ENCODE results near the gene ONECUT3.
"Not testable (repeated sequence)": the region's sequence is repeated elsewhere in the genome, so short reads cannot be mapped to it uniquely, and the experiment has no call there.

The ONECUT3 gene

GRCh38 chr19:1755467-1756171, 2.3 kb downstream of the ONECUT3 start:
- no peak for DNase-seq (ENCODE audit: low spot score)

GRCh38 chr19:1756264-1756663, 3.0 kb downstream of the ONECUT3 start:
- no peak for DNase-seq (ENCODE audit: low spot score)

GRCh38 chr19:1756705-1757465, 3.6 kb downstream of the ONECUT3 start:
- no peak for DNase-seq (ENCODE audit: low spot score)

- no peak for DNase-seq (ENCODE audit: low spot score)
These were observed 4.3 kb downstream of the ONECUT3 start for GRCh38 chr19:1757468-1758230.

DNA sequence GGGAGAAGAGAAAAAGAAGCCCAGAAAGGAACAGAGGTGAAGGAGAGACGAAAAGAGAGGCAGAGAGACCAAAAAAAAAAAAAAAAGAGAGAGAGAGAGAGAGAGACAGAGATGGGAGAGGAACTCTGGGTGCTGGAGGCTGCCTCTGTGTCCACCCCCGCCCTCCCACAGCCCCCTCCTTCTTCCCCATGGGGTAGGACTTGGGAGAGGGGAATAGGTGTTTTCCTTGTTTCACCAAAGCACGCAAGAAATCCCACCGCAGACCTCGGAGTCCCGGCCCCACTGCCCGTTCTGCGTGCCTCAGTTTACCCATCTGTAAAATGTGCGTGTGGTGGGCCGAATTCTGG, 4.9 kb downstream of the ONECUT3 start:
- no peak for DNase-seq (ENCODE audit: low spot score)

- DNase-seq (ENCODE audit: low spot score), result no peak
These were observed 5.9 kb downstream of the ONECUT3 start for GRCh38 chr19:1758959-1759903.

DNA sequence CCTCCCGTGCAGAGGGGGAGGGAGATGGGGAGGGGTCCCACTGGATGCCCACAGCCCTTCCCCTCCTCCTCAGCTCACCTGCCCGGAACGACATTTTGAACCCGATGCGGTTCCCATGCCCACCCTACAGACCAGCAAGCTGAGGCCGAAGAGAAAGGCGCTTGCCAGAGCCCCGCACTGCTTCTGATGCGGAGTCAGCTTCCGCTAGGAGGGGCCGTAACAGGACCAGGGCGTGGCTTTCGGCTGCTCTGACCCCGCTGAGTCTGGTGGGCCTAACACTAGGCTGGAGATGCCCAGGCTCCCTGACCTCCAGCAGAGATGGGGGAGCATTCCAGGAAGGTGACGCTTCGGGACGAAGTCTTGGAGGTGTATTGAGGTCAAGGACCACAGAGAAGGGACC, 6.7 kb downstream of the ONECUT3 start:
- no peak for DNase-seq (ENCODE audit: low spot score)

DNA sequence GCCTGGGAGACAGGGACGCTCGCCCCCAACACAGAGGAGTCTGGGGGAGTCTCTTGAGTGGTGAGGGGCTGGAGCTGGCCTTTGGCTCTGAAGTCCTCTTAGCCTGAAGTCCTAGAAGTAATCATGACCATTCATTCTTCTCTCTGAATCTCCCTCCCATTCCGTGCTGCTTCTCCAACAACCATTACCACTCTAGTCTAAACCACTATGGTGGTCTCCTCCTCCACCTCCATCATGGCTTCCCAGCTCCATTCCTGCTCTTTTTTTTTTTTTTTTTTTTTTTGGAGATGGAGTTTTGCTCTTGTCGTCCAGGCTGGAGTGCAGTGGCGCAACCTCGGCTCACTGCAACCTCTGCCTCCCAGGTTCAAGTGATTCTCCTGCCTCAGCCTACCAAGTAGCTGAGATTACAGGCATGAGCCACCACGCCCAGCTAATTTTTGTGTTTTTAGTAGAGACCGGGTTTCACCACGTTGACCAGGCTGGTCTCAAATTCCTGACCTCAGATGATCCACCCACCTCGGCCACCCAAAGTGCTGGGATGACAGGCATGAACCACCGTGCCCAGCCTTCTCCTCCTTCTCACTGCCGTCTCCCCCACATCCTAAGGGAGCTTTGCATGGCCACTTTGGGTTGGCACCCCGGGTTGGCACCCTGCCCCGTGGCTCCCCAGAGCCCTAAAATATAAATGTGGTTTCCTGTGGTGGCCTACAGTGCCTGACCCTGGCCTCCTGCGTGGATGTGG, 7.7 kb downstream of the ONECUT3 start:
- DNase-seq (ENCODE audit: low spot score), result not testable (repeated sequence)

DNA sequence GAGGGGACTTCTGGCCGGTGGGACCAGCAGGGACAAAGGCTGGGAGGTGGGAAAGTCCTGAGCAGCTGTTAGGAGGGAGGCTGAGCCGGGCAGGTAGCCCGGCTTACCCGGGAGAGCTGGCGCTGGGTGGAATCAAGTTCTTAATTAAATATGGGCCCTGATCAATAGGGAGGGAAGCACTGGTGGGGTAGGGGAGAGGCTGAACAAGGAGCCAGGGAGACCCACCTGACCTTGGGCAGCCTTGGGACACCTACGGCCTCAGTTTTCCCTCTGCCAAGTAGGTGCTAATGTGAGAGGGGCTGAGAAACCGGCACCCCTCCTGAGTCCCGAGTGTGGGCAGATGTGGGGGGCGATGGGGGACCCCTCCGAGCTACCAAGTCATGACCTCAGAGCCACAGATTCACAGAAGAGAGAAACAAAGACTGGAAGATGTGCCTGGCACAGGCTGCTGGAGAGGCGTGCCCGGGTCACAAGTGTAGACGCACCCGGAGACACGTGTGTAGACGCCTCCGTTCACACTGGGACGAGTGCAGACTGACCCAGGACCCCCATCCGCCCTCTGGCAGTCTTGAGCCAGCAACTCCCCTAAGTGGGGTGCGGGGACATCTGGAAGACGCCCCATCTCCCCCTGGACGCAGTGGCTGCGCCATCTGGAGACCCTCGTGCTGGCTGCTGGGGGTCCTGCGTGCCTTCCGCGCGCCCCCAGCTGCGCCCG, 8.4 kb downstream of the ONECUT3 start:
- no peak for DNase-seq (ENCODE audit: low spot score)

DNA sequence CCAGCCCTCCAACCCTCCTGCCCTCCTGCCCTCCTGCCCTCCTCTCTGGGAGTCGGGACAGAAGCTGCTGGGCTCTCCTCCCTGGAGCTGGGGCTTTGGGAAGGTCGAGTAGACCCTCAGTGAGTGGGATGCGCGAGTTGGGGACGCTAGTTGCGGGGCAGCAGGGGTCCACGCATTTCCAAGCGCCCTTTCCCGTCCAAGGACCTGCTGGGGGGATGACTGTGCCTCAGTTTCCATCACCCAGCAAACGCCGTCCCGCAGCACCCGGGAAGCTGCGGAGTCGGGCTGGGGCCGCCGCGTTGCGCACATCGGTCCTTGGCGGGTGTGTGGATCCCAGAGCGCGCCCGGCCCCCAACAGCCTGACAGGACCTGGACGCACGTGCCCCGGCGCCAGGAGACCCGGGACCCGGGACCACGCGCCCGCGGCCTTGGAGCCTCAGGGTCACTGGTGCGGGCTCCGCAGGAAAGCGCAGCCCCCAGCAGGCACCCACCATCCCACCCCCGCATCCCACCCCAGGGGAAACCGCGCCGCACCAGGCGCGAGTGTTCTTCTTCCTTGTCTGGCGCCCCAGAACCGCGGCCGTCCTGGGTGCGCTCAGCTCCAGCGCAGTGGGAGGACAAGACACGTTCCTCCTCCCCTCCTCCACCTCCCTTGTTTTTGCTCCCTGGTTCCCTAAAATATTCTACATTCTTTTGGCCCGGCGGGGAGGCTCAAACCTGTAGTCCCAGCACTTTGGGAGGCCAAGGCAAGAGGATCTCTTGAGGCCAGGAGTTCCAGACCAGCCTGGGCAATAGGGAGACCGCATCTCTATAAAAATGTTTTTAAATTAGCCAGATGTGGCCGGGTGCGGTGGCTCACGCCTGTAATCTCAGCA, 9.2 kb downstream of the ONECUT3 start:
- no peak for DNase-seq (ENCODE audit: low spot score)

- no peak for DNase-seq (ENCODE audit: low spot score)
These were observed 10.6 kb downstream of the ONECUT3 start for GRCh38 chr19:1763648-1764639.

- no peak for DNase-seq (ENCODE audit: low spot score)
These were observed 11.4 kb downstream of the ONECUT3 start for GRCh38 chr19:1764729-1765128.

DNA sequence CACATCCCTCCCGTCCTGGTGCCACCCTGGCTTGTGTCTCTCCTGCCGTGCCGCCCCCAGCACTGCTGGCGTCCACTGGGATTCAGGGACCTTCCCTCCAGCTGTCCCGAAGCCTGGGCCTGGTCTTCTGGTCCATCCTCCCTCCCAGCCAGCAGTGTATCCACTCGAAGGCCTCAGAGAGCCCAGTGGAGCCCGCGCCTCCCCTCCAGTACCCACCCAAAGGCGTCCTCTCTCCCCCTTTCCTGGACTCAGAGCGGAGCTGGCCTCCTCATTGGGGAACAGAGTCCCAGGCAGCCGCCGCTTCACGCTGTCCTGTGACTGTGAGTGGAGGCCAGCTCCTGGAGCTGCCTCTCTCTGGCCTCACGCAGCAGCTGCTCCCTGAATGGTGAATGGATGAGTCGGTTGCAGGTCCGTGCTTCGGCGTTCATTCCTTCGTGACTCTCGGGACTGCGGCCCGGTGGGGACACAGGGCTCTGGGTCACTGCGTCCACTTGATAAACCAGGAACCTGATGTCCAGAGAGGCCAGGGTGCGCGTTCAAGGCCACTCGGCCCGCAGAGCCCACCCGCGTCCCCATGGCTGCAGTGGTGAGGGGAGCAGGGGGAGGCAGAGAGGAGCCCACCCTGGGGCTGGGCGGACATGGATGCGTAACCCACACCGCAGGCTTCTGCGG, 12.1 kb downstream of the ONECUT3 start:
- no peak for DNase-seq (ENCODE audit: low spot score)

- no peak for DNase-seq (ENCODE audit: low spot score)
These were observed 12.8 kb downstream of the ONECUT3 start for GRCh38 chr19:1765904-1766799.

DNA sequence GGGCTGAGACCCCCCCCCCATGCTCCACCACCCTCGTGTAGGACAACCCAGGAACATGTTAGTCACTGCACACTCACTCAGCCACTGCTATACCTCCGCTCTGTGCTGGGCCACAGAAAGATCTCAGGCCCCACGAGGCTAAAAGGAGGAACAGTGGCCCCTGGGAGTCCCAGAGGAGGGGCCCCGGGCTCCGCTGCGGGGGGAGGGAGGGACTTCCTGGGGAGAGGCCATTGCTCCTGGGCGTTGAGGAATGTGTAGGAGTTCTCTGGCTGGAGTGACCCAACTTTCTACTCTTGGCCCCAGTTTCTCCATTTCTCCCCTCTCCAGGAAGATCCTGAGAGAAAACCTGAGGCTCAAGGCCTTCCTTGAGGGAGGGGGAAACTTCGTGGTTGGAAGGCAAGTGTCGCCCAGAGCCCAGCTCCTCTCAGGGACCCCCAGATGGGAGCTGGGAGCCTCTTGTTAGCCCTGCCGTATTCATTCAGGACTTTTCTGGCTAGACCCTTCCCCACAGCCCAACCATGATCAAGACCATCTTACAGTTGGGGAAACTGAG, 13.6 kb downstream of the ONECUT3 start:
- no peak for DNase-seq (ENCODE audit: low spot score)

DNA sequence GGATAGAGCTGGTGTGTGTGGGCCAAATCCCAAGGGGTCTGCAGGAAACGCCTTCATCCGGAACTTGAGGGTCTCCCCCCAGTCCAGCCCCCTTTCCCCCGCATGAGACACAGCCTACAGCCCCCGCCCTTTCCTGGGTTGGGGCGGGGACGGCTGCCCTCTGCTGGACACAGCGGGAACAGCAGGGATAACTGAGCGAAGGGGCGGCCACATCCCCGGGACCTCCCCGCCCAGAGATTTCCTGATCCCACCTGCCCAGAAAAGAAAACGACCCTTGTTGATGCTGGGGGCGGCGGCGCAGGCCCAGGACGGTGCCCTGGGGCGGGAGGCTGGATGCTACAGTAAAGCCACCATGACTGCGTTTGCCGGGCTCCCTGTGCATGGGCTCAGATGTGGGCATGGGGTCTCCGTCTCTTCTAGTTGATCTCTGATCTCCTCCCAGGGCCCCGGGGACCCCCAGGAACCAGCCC, 14.2 kb downstream of the ONECUT3 start:
- peak; percentile 3 for DNase-seq (ENCODE audit: low spot score)
